ENCODE measurements around the gene CC2D2A.
"Not testable (repeated sequence)": the region's sequence is repeated elsewhere in the genome, so short reads cannot be mapped to it uniquely, and the experiment has no call there.

Gene CC2D2A

GRCh38 chr4:15557786-15558550, 88.3 kb downstream of the CC2D2A start:
- DNase-seq (ENCODE audit: low read depth), result no peak

GRCh38 chr4:15558561-15558960, 88.9 kb downstream of the CC2D2A start:
- DNase-seq (ENCODE audit: low read depth), result no peak

GRCh38 chr4:15562114-15562513, 92.4 kb downstream of the CC2D2A start:
- DNase-seq (ENCODE audit: low read depth), result no peak

- DNase-seq (ENCODE audit: low read depth), result no peak
Measured at GRCh38 chr4:15562623-15563022, 92.9 kb downstream of the CC2D2A start.

GRCh38 chr4:15563871-15564270, 94.2 kb downstream of the CC2D2A start:
- no peak for DNase-seq (ENCODE audit: low read depth)

- DNase-seq (ENCODE audit: low read depth), result no peak
Measured at GRCh38 chr4:15568821-15569220, 99.1 kb downstream of the CC2D2A start.

- DNase-seq (ENCODE audit: low read depth), result no peak
Measured at GRCh38 chr4:15569746-15570145, 100.1 kb downstream of the CC2D2A start.

GRCh38 chr4:15575966-15576365, 106.3 kb downstream of the CC2D2A start:
- no peak for DNase-seq (ENCODE audit: low read depth)

GRCh38 chr4:15577508-15577907, 107.8 kb downstream of the CC2D2A start:
- DNase-seq (ENCODE audit: low read depth), result no peak

GRCh38 chr4:15584785-15585184, 115.1 kb downstream of the CC2D2A start:
- DNase-seq (ENCODE audit: low read depth), result no peak

GRCh38 chr4:15585331-15585730, 115.6 kb downstream of the CC2D2A start:
- DNase-seq (ENCODE audit: low read depth), result no peak

GRCh38 chr4:15586066-15586465, 116.4 kb downstream of the CC2D2A start:
- no peak for DNase-seq (ENCODE audit: low read depth)

- no peak for DNase-seq (ENCODE audit: low read depth)
Measured at GRCh38 chr4:15587649-15588048, 118.0 kb downstream of the CC2D2A start.

GRCh38 chr4:15592799-15593198, 123.1 kb downstream of the CC2D2A start:
- DNase-seq (ENCODE audit: low read depth), result no peak

- DNase-seq (ENCODE audit: low read depth), result no peak
Measured at GRCh38 chr4:15598644-15599043, 129.0 kb downstream of the CC2D2A start.

- no peak for DNase-seq (ENCODE audit: low read depth)
Measured at GRCh38 chr4:15600176-15600575, 130.5 kb downstream of the CC2D2A start.

- DNase-seq (ENCODE audit: low read depth), result no peak
Measured at GRCh38 chr4:15601862-15602261, 132.2 kb downstream of the CC2D2A start.

- DNase-seq (ENCODE audit: low read depth), result no peak
Measured at GRCh38 chr4:15605537-15605936, 135.9 kb downstream of the CC2D2A start.

- DNase-seq (ENCODE audit: low read depth), result no peak
Measured at GRCh38 chr4:15610855-15611254, 141.2 kb downstream of the CC2D2A start.

- DNase-seq (ENCODE audit: low read depth), result no peak
Measured at GRCh38 chr4:15612136-15612535, 142.5 kb downstream of the CC2D2A start.

GRCh38 chr4:15614891-15615290, 145.2 kb downstream of the CC2D2A start:
- not testable (repeated sequence) for DNase-seq (ENCODE audit: low read depth)

GRCh38 chr4:15617407-15617806, 147.7 kb downstream of the CC2D2A start:
- DNase-seq (ENCODE audit: low read depth), result not testable (repeated sequence)

GRCh38 chr4:15636818-15637217, 167.1 kb downstream of the CC2D2A start:
- no peak for DNase-seq (ENCODE audit: low read depth)

- DNase-seq (ENCODE audit: low read depth), result no peak
Measured at GRCh38 chr4:15638418-15638817, 168.7 kb downstream of the CC2D2A start.
